ENCODE measurements around the gene VPS37C.

VPS37C gene

GRCh38 chr11:61154528-61154927 lies 6.7 kb downstream of the VPS37C start:
- no peak for DNase-seq (ENCODE audit: low read depth in 2 of 2)

- no peak for DNase-seq (ENCODE audit: low read depth in 2 of 2)
Measured at GRCh38 chr11:61153593-61154095, 7.6 kb downstream of the VPS37C start.

GRCh38 chr11:61152816-61153592 lies 8.2 kb downstream of the VPS37C start:
- DNase-seq (ENCODE audit: low read depth in 2 of 2), result no peak

GRCh38 chr11:61151545-61152252 lies 9.5 kb downstream of the VPS37C start:
- DNase-seq (ENCODE audit: low read depth in 2 of 2), result no peak

GRCh38 chr11:61150706-61151544 lies 10.3 kb downstream of the VPS37C start:
- DNase-seq (ENCODE audit: low read depth in 2 of 2), result no peak

- DNase-seq (ENCODE audit: low read depth in 2 of 2), result no peak
Measured at GRCh38 chr11:61149624-61150615, 11.3 kb downstream of the VPS37C start.

- DNase-seq (ENCODE audit: low read depth in 2 of 2), result no peak
Measured at GRCh38 chr11:61147791-61148620, 13.2 kb downstream of the VPS37C start.

GRCh38 chr11:61147271-61147670 lies 14.0 kb downstream of the VPS37C start:
- no peak for DNase-seq (ENCODE audit: low read depth in 2 of 2)

- no peak for DNase-seq (ENCODE audit: low read depth in 2 of 2)
Measured at GRCh38 chr11:61146416-61146815, 14.8 kb downstream of the VPS37C start.

- DNase-seq (ENCODE audit: low read depth in 2 of 2), result no peak
Measured at GRCh38 chr11:61145228-61146005, 15.8 kb downstream of the VPS37C start.

GRCh38 chr11:61144511-61145179 lies 16.6 kb downstream of the VPS37C start:
- no peak for DNase-seq (ENCODE audit: low read depth in 2 of 2)

GRCh38 chr11:61142424-61142823 lies 18.8 kb downstream of the VPS37C start:
- DNase-seq (ENCODE audit: low read depth in 2 of 2), result no peak

GRCh38 chr11:61141601-61142028 lies 19.6 kb downstream of the VPS37C start:
- DNase-seq (ENCODE audit: low read depth in 2 of 2), result no peak

GRCh38 chr11:61140416-61140815 lies 20.8 kb downstream of the VPS37C start:
- no peak for DNase-seq (ENCODE audit: low read depth in 2 of 2)

GRCh38 chr11:61139387-61139786 lies 21.8 kb downstream of the VPS37C start:
- no peak for DNase-seq (ENCODE audit: low read depth in 2 of 2)

- DNase-seq (ENCODE audit: low read depth in 2 of 2), result no peak
Measured at GRCh38 chr11:61138935-61139334, 22.3 kb downstream of the VPS37C start.

GRCh38 chr11:61134801-61135257 lies 26.4 kb downstream of the VPS37C start:
- DNase-seq (ENCODE audit: low read depth in 2 of 2), result no peak

GRCh38 chr11:61133956-61134662 lies 27.1 kb downstream of the VPS37C start:
- no peak for DNase-seq (ENCODE audit: low read depth in 2 of 2)

Measured in stimulated activated CD4-positive, alpha-beta T cell treated with anti-CD3 and anti-CD28 coated beads, Interleukin-15, amount 100 ng/mL, for 48 hours (primary cell).